Ramos (cell line): ENCODE measurements around the gene DUSP8.

ENCODE experiments used
- in situ Hi-C: fragments of 300-500 bp; cut with MboI; formaldehyde crosslinking; loops from one replicate; pipeline ENCODE4 v1.14.3; 2022; ENCODE audit warnings: low sequenced_read_pairs; ENCODE audit not compliant: unreplicated experiment

Gene DUSP8

DNA sequence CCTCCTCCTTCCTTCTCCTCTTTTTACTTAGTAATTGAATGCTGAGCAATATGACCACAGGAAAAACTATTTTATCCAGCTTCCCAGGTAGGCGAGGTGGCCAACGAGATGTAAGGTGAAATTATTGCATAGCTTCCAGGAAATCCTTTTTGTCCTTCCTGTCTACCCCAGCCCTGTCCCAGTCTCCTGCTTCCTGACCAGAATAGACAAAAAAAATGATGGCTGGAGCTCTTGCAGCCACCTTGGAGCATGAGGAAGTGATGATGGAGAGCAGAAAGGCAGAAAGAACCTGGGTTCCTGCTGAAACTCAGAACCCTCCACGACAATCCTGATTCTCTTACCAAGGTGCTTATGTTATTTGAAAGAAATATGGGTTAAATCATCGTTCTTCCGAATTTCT is 33.9 kb downstream of the DUSP8 start:
- in situ Hi-C loops, result no loop called here

GRCh38 chr11:1536065-1536843 is 35.8 kb downstream of the DUSP8 start:
- in situ Hi-C loops, result no loop called here

GRCh38 chr11:1534682-1535081 is 37.4 kb downstream of the DUSP8 start:
- in situ Hi-C loops, result no loop called here

DNA sequence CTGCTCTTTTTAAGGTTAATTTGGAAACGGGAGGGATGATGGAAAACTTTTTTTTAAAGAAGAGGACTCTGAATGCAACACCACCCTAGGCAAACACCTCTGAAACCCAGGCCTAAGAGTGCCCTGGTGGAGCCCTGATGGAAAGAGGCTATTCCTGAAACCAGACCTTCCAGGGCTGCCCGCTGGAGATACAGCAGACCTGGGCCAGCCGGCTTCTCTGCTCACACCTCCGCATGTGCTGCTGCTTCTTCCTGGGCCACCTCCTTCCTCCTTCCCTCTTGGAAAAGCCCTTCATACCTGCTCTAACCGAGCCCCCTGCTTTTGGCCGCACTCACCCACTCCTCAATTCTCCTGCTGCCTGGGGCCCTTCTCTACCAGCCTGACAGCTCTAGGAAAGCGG is 37.9 kb downstream of the DUSP8 start:
- in situ Hi-C loops, result no loop called here

- in situ Hi-C loops, result no loop called here
Measured at GRCh38 chr11:1533342-1533725, 38.7 kb downstream of the DUSP8 start.

DNA sequence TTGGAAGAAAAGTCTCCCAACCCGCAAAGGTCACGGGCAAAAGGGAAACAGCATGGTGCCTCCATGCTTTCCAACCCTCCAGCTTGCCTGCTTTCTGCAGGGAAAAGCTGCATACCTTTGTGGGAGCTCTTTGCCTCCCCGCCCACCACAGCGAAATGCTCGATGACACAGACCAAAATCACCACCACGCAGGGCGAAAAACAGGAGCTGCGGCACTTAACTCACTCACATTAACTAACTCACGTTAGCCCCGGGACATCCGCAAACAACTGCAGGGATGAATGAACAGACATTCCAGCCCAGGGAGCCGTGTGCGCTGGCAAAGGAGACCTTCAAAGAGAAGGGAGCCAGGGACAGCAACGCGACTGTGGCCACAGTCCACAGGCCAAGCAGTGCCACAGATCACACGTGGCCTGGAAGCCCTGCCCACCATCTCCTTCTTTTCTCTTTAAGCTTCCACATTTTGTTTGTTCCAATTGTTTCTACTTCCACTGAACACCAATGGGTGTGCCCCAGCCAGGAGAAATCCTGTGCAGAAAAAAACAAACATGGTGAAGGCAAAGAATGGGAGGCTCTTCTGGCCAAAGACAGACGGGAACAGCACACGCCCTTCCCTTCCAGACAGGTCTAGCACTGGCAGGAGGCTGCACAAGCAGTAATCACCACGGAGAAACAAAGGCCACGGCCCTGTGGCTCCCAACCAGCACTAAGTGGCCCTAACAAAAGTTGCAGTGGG is 39.3 kb downstream of the DUSP8 start:
- in situ Hi-C loops, result no loop called here

DNA sequence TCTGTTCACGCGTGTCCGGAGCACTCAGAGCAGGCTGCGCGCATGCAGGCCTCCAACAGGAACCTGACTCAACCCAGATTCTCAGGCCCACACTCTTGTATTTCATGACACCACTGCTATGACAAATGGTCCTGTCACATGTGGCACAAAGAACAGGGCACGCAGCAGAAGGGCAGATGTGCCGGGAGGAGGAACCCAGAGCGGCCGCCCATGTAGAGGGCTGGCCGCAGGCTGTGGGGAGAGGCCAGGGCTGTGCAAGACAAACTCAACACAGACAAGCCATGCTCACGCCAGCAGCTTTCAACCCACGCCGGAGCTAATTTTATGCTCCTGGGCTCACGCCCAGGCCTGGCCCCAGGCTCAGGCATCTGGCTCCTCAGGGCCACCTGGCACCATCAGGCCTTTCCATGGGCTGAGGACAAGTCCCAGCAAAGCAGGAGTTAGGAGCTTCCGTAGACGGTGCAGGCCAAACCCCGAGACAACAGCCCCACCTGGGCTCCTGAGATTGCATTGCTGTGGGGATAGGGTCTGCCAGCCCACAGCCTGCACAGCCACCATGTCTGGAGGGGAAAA is 40.0 kb downstream of the DUSP8 start:
- in situ Hi-C loops, result no loop called here

GRCh38 chr11:1531449-1532013 is 40.5 kb downstream of the DUSP8 start:
- in situ Hi-C loops, result no loop called here

DNA sequence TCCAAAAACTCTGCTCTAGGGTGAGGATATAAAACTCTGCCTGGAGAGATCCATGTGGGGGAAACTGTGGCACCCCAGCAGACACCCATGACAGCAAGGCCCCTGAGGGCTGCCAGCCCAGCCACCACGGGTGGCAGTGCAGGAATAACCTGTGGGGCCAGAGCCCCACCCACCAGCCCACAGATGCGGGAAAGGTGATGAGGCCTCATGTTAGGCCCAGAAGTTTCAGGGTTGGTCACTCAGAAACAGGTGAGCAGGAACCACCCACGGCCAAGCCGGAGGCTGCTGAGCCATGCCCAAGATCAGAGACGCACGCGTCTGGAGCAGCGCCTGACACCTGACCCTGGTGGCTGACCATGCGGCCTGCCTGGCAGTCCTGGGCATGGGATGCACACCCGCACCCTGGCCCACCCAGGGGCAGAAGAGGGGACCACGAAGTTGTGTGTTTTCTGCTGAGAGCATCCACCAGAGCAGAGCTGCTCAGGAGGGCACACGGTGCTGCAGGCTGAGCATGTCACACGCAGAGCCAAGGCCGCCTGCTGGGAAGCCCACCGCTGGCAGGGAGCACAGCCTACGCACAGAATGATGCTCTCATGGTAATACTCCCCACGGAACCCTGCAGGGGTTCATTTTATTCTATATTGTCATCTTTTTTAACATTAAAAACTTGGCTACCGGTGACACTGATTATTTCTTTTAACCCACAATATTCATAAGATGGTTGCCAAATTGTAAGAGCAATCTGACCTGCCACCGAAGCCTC is 41.2 kb downstream of the DUSP8 start:
- in situ Hi-C loops, result no loop called here

DNA sequence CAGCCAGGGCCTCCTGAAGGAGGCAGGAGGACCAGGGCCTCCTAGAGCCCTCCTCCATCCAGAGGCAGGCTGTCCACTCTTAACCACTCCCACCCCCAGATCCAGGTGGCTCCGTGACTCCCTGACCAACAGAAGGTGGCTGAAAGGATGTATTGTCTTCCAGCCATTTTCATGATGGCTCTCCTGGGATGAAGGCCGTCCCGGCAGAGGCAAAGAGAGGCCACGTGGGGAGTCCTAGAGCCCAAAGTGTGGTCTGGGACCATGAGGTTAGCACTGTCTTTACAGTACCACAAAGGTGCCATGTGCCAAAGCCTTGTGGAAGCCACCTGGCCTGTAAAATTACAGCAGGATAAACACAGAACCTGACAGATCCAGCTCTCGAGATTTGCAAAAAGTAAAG is 42.3 kb downstream of the DUSP8 start:
- in situ Hi-C loops, result no loop called here

DNA sequence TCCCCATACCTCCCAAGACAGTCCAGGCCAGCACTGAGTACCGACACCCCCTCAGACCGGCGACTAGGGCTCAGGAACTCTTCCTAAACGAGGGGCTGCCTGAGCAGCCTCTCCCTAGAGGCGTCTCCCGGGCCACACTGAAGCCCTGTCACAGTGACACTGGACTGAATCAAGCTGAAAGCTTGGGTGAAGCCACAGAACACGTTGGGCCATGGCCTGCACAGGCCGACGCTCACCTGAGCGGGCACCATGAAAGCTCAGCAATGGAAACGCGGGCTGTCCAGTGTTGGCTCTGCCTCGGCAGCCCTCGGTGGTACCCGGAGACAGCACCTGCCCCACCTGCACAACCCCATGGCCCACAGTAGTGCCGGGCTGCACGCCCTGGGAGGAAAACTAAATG is 42.8 kb downstream of the DUSP8 start:
- in situ Hi-C loops, result no loop called here

DNA sequence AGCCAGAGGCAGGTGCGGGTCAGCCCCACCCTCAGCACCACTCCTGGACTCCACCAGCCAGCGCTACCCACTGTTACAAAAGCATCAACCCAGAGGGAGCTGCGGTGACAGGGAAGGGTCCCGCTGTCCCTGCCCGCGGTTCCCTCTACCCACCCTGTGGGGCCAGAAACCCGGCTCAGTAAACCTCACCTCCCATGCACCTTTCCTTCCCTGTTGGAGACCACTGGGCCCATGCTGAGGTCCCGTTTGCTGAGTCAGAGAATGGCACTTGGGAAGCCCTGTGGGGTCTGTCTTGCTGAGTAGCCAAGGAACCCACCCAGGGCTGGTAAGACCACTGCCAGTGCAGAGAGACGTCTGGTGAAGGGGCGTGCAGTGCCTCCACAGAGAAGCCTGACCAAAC is 43.4 kb downstream of the DUSP8 start:
- in situ Hi-C loops, result no loop called here

DNA sequence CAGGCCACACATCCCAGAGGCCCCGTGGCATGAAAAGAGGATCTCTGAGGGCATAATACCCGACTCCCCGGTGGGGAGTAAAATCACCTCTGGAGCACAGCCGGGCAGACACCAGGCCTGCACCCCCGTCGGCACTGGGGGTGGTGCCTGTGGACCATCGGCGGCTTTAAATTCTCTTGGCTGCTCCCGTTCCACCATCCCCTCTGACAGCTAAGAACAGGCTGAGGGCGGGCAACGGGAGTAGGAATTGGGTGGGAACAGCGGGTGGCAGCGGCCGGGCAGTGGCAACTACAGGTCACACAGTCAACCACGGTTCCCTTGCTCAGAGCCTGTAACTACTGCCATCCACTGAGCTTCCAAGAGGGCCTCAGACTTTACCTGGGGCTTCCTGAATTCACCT is 45.3 kb downstream of the DUSP8 start:
- in situ Hi-C loops, result no loop called here

DNA sequence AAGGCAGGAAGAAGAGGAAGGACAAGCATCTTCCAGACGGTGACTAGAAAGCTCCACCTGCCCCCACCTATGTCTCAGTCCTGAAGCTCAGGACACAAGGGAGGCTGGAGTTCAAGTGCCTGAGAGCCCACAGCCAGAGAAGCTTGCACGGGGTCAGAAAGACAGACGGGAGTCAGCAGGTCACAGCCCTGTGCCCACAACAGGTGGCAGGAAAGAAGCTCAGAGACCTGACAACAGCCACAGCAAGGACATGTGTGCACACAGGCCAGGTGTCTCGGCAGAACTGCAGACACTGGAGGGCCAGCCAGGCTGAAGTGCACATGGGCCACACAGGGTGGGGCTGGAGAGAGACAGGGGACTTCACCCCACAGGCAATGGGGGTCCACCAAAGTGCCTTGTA is 48.3 kb downstream of the DUSP8 start:
- in situ Hi-C loops, result no loop called here

DNA sequence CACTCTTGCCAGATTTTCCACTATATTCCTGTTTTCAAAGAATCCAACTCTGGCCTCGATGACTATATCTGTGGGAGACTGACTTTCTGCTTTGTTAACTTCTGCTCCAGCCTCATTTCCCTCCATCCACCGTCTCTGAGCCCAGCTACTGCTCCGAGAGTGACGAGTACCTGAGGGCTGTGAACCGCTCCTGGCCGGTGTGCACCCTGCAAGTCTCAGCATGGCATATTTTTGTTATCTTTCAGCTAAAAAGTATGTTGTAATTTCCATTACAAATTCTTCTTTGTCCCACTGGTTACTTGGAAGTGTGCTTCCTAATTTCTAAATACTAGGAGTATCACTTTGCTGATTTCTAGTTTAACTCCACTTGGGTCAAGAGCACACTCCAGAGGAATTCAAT is 49.0 kb downstream of the DUSP8 start:
- in situ Hi-C loops, result no loop called here

DNA sequence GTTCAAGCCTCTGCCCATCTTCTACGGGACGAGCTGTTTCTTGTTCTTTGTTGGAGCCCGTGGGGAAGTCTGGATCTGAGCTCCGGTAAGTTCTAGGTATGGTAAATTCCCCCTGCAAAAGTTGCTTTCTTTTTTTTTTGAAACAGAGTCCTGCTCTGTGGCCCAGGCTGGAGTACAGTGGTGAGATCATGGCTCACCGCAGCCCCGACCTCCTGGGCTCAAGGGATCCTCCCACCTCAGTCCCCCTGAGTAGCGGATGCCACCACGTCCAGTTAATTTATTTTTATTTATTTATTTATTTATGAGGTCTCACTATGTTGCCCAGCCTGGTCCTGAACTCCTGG is 50.0 kb downstream of the DUSP8 start:
- in situ Hi-C loops, result no loop called here

DNA sequence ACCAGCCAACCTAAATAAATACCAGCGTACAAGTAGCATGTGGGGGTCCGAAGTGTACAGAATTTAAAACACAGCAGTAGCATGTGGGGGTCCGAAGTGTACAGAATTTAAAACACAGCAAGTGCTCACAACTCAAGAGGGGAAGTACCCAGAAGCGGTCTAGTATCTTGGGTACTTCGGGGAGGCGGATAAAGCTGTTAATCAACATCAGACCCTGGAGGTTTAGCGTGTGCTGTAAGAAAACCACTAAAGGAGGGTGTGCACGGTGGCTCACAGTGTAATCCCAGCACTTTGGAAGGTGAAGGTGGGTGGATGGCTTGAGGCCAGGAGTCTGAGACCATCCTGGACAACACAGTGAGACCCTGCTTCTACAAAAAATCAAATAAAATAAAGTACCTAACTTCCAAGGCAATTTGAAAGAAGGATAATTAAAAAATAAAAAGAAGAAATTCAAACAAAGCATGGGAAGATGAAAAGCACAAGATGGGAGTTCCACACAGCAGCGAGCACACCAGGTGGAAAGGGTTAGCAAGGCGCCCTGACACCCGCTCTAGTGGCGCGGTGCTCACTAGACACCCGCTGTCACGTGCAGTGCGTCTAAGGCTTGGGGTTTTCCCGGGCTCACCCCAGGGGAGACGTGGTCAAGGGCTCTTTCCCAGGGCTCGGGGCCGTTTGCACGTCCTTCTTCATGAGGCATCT is 50.5 kb downstream of the DUSP8 start:
- in situ Hi-C loops, result no loop called here

GRCh38 chr11:1520663-1521267 is 51.3 kb downstream of the DUSP8 start:
- in situ Hi-C loops, result no loop called here

DNA sequence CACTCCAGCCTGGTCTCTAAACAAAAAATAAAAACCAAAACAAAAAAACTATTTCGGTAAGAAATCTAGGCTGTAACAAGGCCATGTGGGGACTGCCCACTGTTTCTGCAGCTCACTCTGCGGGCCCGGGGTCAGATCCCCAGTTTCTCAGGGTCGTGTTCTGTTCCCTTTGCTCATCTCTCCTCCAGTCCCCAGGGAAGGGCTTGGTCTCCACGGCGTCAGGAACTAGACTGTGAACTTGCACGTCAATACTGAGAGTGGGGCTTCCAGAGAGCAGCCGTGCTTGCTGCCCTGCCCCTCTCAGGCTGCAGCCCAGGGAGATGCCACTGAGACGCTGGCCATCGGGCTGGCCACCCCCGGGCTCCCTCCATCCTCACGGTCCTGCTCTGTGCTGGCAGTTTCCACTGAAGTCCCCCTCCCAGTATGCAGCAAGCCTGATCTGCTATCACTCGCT is 51.8 kb downstream of the DUSP8 start:
- in situ Hi-C loops, result no loop called here
